ENCODE data around the gene ANKS1B. TPM values are rescaled to one million over a fixed set of nuclear protein-coding genes. Genes with fewer than 3 reads are reported as not detected.

Gene ANKS1B
- total and polyA plus RNA-seq, 4 donors: 0.03 to 3.4 (median 0.53) TPM

GRCh38 chr12:99195474-99195873 is 789.3 kb downstream of the ANKS1B start:
- TF ChIP-seq TAF1 (conservative IDR thresholded peaks at IDR 0.05) (no peak), YY1 (IDR thresholded peaks at IDR 0.05) (no peak), MAX (IDR thresholded peaks at IDR 0.05) (no peak), EGR1 (IDR thresholded peaks at IDR 0.05; ENCODE audit: low read depth in 2 of 2) (no peak)
- TF ChIP-seq, protein P1, sequence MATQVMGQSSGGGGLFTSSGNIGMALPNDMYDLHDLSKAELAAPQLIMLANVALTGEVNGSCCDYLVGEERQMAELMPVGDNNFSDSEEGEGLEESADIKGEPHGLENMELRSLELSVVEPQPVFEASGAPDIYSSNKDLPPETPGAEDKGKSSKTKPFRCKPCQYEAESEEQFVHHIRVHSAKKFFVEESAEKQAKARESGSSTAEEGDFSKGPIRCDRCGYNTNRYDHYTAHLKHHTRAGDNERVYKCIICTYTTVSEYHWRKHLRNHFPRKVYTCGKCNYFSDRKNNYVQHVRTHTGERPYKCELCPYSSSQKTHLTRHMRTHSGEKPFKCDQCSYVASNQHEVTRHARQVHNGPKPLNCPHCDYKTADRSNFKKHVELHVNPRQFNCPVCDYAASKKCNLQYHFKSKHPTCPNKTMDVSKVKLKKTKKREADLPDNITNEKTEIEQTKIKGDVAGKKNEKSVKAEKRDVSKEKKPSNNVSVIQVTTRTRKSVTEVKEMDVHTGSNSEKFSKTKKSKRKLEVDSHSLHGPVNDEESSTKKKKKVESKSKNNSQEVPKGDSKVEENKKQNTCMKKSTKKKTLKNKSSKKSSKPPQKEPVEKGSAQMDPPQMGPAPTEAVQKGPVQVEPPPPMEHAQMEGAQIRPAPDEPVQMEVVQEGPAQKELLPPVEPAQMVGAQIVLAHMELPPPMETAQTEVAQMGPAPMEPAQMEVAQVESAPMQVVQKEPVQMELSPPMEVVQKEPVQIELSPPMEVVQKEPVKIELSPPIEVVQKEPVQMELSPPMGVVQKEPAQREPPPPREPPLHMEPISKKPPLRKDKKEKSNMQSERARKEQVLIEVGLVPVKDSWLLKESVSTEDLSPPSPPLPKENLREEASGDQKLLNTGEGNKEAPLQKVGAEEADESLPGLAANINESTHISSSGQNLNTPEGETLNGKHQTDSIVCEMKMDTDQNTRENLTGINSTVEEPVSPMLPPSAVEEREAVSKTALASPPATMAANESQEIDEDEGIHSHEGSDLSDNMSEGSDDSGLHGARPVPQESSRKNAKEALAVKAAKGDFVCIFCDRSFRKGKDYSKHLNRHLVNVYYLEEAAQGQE (IDR thresholded peaks at IDR 0.05): no peak
- TF ChIP-seq, protein P2, sequence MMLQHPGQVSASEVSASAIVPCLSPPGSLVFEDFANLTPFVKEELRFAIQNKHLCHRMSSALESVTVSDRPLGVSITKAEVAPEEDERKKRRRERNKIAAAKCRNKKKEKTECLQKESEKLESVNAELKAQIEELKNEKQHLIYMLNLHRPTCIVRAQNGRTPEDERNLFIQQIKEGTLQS (IDR thresholded peaks at IDR 0.05): no peak
- TF ChIP-seq, protein P3, sequence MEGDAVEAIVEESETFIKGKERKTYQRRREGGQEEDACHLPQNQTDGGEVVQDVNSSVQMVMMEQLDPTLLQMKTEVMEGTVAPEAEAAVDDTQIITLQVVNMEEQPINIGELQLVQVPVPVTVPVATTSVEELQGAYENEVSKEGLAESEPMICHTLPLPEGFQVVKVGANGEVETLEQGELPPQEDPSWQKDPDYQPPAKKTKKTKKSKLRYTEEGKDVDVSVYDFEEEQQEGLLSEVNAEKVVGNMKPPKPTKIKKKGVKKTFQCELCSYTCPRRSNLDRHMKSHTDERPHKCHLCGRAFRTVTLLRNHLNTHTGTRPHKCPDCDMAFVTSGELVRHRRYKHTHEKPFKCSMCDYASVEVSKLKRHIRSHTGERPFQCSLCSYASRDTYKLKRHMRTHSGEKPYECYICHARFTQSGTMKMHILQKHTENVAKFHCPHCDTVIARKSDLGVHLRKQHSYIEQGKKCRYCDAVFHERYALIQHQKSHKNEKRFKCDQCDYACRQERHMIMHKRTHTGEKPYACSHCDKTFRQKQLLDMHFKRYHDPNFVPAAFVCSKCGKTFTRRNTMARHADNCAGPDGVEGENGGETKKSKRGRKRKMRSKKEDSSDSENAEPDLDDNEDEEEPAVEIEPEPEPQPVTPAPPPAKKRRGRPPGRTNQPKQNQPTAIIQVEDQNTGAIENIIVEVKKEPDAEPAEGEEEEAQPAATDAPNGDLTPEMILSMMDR (IDR thresholded peaks at IDR 0.05; ENCODE audit: low read depth, low read length, missing input control): no peak
- no peak for DNase-seq (ENCODE audit: low spot score)
- WGBS: 91% methylated on average over 1 of the region's 1 CpG
- Histone ChIP-seq H3K27me3 (ENCODE audit: control insufficient read depth in 4 of 4, insufficient read depth in 4 of 4, low read length in 3 of 4) (no peaks in the 10 kb centered on the region), H3K36me3 (ENCODE audit: control insufficient read depth in 4 of 4, insufficient read depth in 3 of 4, low read depth in 1 of 4, low read length in 3 of 4) (no peaks in the 10 kb centered on the region), H3K27ac (ENCODE audit: low read depth in 1 of 2, low read length in 2 of 2) (no peak overlapping the region), H3K9me3 (ENCODE audit: control insufficient read depth in 4 of 4, low read length in 3 of 4) (no peaks in the 10 kb centered on the region), H3K4me3 (ENCODE audit: low read depth in 1 of 3, low read length in 3 of 3) (no peak overlapping the region), H3K4me1 (ENCODE audit: control insufficient read depth in 4 of 4, insufficient read depth in 4 of 4, low read length in 3 of 4) (no peaks in the 10 kb centered on the region), H3K9ac (ENCODE audit: low read depth in 1 of 2, low read length in 2 of 2) (no peak overlapping the region)

- no peaks in the 10 kb centered on the region for H3K9me3 ChIP-seq (ENCODE audit: control insufficient read depth in 4 of 4, low read length in 3 of 4)
- no peaks in the 10 kb centered on the region for H3K4me1 ChIP-seq (ENCODE audit: control insufficient read depth in 4 of 4, insufficient read depth in 4 of 4, low read length in 3 of 4)
- no peaks in the 10 kb centered on the region for H3K27me3 ChIP-seq (ENCODE audit: control insufficient read depth in 4 of 4, insufficient read depth in 4 of 4, low read length in 3 of 4)
- TF ChIP-seq, protein P2 (IDR thresholded peaks at IDR 0.05): no peak
- TF ChIP-seq RXRA (IDR thresholded peaks at IDR 0.05) (no peak), NR2F2 (IDR thresholded peaks at IDR 0.05) (no peak), FOXA1 (IDR thresholded peaks at IDR 0.05) (no peak), TAF1 (conservative IDR thresholded peaks at IDR 0.05) (no peak), GABPA (IDR thresholded peaks at IDR 0.05 in 1 of 2, conservative IDR thresholded peaks at IDR 0.05 in 1 of 2) (no peak)
- no peak overlapping the region for H3K27ac ChIP-seq (ENCODE audit: low read depth in 1 of 2, low read length in 2 of 2)
- DNase-seq (ENCODE audit: low spot score): no peak
- H3K36me3 ChIP-seq (ENCODE audit: control insufficient read depth in 4 of 4, insufficient read depth in 3 of 4, low read depth in 1 of 4, low read length in 3 of 4): no peaks in the 10 kb centered on the region
- 44% methylated on average over 3 of the region's 3 CpGs for WGBS
- no peak overlapping the region for H3K9ac ChIP-seq (ENCODE audit: low read depth in 1 of 2, low read length in 2 of 2)
- no peak overlapping the region for H3K4me3 ChIP-seq (ENCODE audit: low read depth in 1 of 3, low read length in 3 of 3)
These were observed 792.2 kb downstream of the ANKS1B start for GRCh38 chr12:99192489-99192888.

DNA sequence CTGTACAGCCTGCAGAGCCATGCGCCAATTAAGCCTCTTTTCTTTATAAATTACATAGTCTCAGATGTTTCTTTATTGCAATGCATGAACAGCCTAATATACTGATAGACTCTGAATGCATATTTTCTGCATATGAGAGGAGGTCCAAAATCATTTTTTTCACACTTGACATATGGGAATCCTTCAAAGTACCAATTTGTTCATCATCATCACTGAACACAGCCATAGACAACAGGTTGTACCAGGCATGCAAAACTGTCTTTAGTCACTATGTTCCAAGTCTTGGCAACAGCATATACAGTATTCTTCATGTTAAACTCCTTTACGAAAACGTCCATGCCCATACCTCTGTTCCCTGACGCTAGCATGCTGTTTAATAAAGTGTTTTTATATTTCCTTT is 807.9 kb downstream of the ANKS1B start:
- Histone ChIP-seq H3K9ac (ENCODE audit: low read depth in 1 of 2, low read length in 2 of 2) (no peak overlapping the region), H3K4me1 (ENCODE audit: control insufficient read depth in 4 of 4, insufficient read depth in 4 of 4, low read length in 3 of 4) (no peaks in the 10 kb centered on the region), H3K9me3 (ENCODE audit: control insufficient read depth in 4 of 4, low read length in 3 of 4) (no peaks in the 10 kb centered on the region), H3K27ac (ENCODE audit: low read depth in 1 of 2, low read length in 2 of 2) (no peak overlapping the region), H3K27me3 (ENCODE audit: control insufficient read depth in 4 of 4, insufficient read depth in 4 of 4, low read length in 3 of 4) (no peaks in the 10 kb centered on the region), H3K36me3 (ENCODE audit: control insufficient read depth in 4 of 4, insufficient read depth in 3 of 4, low read depth in 1 of 4, low read length in 3 of 4) (no peaks in the 10 kb centered on the region), H3K4me3 (ENCODE audit: low read depth in 1 of 3, low read length in 3 of 3) (no peak overlapping the region)
- DNase-seq (ENCODE audit: low spot score): no peak
- WGBS: 78% methylated on average over 4 of the region's 4 CpGs
- no peak for TF ChIP-seq MAX (IDR thresholded peaks at IDR 0.05)
- no peak for TF ChIP-seq ZBTB33 (IDR thresholded peaks at IDR 0.05)
- TF ChIP-seq, protein P1 (IDR thresholded peaks at IDR 0.05): no peak
- TF ChIP-seq EGR1 (IDR thresholded peaks at IDR 0.05; ENCODE audit: low read depth in 2 of 2): no peak
